GM12892 (cell line): ENCODE results near the gene CHKA.

ENCODE experiments used
- POLR2A ChIP-seq: IDR thresholded peaks from 2 replicates; pipeline ENCODE4 v1.6.1; 2011; ENCODE audit warnings: low read depth, low read length, control low read depth
- POLR2AphosphoS5 ChIP-seq: IDR thresholded peaks from 2 replicates; pipeline ENCODE4 v1.6.1; 2011; ENCODE audit warnings: low read depth, low read length, control low read depth
- TAF1 ChIP-seq: IDR thresholded peaks from 2 replicates; pipeline ENCODE4 v1.6.1; 2011; ENCODE audit warnings: low read depth, mild to moderate bottlenecking, control low read depth, low read length, borderline replicate concordance

DNA sequence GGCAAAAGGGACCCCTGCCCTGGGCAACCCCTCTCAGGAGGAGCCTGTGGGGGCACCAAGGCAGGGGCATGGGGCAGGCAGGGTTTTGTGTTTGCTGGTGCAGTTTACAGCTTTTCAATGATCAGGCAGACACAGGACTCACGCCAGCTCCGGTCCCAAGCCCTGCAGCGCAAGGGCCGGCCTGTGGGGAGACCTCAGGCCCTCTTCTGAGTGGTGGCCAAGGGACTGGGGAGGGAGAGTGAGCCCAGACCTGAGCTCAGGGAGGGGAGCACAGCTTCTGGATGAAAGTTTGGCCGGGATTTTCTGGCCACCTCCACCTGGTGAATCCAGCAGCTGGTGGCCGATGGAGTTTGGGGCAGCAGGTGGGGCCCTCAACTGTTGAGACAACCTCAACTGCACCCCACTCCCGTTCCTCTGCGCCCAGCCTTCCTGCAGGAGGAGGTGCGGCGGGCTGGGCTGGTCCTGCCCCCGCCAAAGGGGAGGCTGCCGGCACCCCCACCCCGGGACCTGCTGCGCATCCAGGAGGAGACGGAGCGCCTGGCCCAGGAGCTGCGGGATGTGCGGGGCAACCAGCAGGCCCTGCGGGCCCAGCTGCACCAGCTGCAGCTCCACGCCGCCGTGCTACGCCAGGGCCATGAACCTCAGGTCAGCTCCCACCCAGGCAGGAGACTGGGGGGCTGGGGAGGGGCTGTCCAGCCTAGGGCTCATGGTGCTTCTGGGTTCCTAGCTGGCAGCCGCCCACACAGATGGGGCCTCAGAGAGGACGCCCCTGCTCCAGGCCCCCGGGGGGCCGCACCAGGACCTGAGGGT, 78.8 kb downstream of the CHKA start:
- TF ChIP-seq POLR2A: no peak
- no peak for TF ChIP-seq TAF1
- no peak for TF ChIP-seq POLR2AphosphoS5
